Esophagus squamous epithelium (tissue), 4 donors: Measurements from ENCODE around the gene PARM1.

Experiments
- POLR2A ChIP-seq, 4 donors: fragments of 450-650 bp; IDR thresholded peaks; one replicate each; pipeline ENCODE4 v1.6.1; 2017; ENCODE audit warnings: antibody characterized with exemption in 4 of 4, mild to moderate bottlenecking in 4 of 4, moderate library complexity in 3 of 4
- TF ChIP-seq, protein P1 (sequence below), 6 experiments: fragments of 450-650 bp in 4 of 6; fragments of 200-600 bp in 2 of 6; sonication (generic) in 2 of 6; IDR thresholded peaks; one replicate each; pipeline ENCODE4 v1.5.1; 2016 to 2019; ENCODE audit warnings: antibody characterized with exemption in 6 of 6, mild to moderate bottlenecking in 4 of 6, moderate library complexity in 4 of 6

GRCh38 chr4:75069493-75070074 is 136.7 kb downstream of the PARM1 start:
- TF ChIP-seq, protein P1, sequence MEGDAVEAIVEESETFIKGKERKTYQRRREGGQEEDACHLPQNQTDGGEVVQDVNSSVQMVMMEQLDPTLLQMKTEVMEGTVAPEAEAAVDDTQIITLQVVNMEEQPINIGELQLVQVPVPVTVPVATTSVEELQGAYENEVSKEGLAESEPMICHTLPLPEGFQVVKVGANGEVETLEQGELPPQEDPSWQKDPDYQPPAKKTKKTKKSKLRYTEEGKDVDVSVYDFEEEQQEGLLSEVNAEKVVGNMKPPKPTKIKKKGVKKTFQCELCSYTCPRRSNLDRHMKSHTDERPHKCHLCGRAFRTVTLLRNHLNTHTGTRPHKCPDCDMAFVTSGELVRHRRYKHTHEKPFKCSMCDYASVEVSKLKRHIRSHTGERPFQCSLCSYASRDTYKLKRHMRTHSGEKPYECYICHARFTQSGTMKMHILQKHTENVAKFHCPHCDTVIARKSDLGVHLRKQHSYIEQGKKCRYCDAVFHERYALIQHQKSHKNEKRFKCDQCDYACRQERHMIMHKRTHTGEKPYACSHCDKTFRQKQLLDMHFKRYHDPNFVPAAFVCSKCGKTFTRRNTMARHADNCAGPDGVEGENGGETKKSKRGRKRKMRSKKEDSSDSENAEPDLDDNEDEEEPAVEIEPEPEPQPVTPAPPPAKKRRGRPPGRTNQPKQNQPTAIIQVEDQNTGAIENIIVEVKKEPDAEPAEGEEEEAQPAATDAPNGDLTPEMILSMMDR (IDR thresholded peaks at IDR 0.05): no peak
- no peak for TF ChIP-seq POLR2A (IDR thresholded peaks at IDR 0.05)
